HG02798 (cell line): Measurements from ENCODE around the gene DISP3.

Experiments
- ATAC-seq: cut with Tn5 transposase; IDR thresholded peaks from one replicate; pipeline ENCODE4 v1.9.1; 2021; ENCODE audit warnings: mild to moderate bottlenecking; ENCODE audit not compliant: unreplicated experiment, poor library complexity

Gene DISP3

GRCh38 chr1:11525516-11525915 is 46.6 kb downstream of the DISP3 start:
- no peak for ATAC-seq

- no peak for ATAC-seq
Observed at GRCh38 chr1:11526071-11526895, 47.3 kb downstream of the DISP3 start.

- ATAC-seq: no peak
Observed at GRCh38 chr1:11527541-11528452, 48.8 kb downstream of the DISP3 start.

- no peak for ATAC-seq
Observed at GRCh38 chr1:11528611-11529261, 49.8 kb downstream of the DISP3 start.

GRCh38 chr1:11529330-11529729 is 50.4 kb downstream of the DISP3 start:
- ATAC-seq: no peak

GRCh38 chr1:11529763-11530730 is 51.1 kb downstream of the DISP3 start:
- no peak for ATAC-seq

GRCh38 chr1:11530731-11531311 is 51.9 kb downstream of the DISP3 start:
- ATAC-seq: no peak

- ATAC-seq: no peak
Observed at GRCh38 chr1:11531314-11531870, 52.4 kb downstream of the DISP3 start.

- ATAC-seq: no peak
Observed at GRCh38 chr1:11531943-11532342, 53.0 kb downstream of the DISP3 start.

- no peak for ATAC-seq
Observed at GRCh38 chr1:11533790-11534787, 55.1 kb downstream of the DISP3 start.

- no peak for ATAC-seq
Observed at GRCh38 chr1:11534846-11535245, 55.9 kb downstream of the DISP3 start.

GRCh38 chr1:11535316-11535715 is 56.4 kb downstream of the DISP3 start:
- ATAC-seq: no peak

- ATAC-seq: no peak
Observed at GRCh38 chr1:11535761-11536572, 57.0 kb downstream of the DISP3 start.

- no peak for ATAC-seq
Observed at GRCh38 chr1:11536573-11537379, 57.8 kb downstream of the DISP3 start.

GRCh38 chr1:11537380-11537764 is 58.4 kb downstream of the DISP3 start:
- no peak for ATAC-seq

- ATAC-seq: no peak
Observed at GRCh38 chr1:11537854-11538591, 59.1 kb downstream of the DISP3 start.
